GM12878 (cell line): ENCODE results near the gene STARD13. TPM values are rescaled to one million over a fixed set of nuclear protein-coding genes. Genes with fewer than 3 reads are reported as not detected.

Experiments
- ATAC-seq: fragments of 200-7000 bp; cut with Tn5 transposase; 3 replicates; pipeline ENCODE4 v1.9.1; 2020; ENCODE audit warnings: mild to moderate bottlenecking, moderate library complexity
- BruUV-seq: library from RNA; stranded (reverse); fragments of 400-500 nt; replicated peaks from 2 replicates; lab custom pipeline; 2021; lab: Mats Ljungman, UMichigan
- CTCF ChIA-PET: fragments of 300-600 bp; sonication (Branson Sonifier 250); formaldehyde crosslinking; extraction: SDS; loops from one replicate; lab custom pipeline; 2021; ENCODE audit warnings: inconsistent platforms; lab: Yijun Ruan, JAX
- POLR2A ChIA-PET: fragments of 350-600 bp; formaldehyde crosslinking; extraction: SDS; loops from one replicate; lab custom pipeline; 2021; ENCODE audit warnings: inconsistent platforms; lab: Charles Lee
- RAD21 ChIA-PET: fragments of 300-600 bp; sonication (Branson Sonifier 250); formaldehyde crosslinking; loops from one replicate; lab custom pipeline; 2023; ENCODE audit warnings: antibody characterized with exemption; ENCODE audit not compliant: unreplicated experiment; lab: Charles Lee
- SMC1A ChIA-PET: fragments of 300-600 bp; sonication (Branson Sonifier 250); formaldehyde crosslinking; loops from one replicate; lab custom pipeline; 2023; ENCODE audit not compliant: unreplicated experiment, uncharacterized antibody; lab: Charles Lee
- DNase-seq: peaks from one replicate; pipeline ENCODE4 v3.0.0-alpha.2; 2011; ENCODE audit warnings: low read depth, low spot score
- FAIRE-seq: peaks from 3 replicates; lab custom pipeline; 2011; peaks lifted over from hg19 to GRCh38; lab: Jason Lieb, UNC
- H2AFZ ChIP-seq: 2 replicates; pipeline ENCODE4 v1.6.0; 2011; ENCODE audit warnings: low read depth, low read length, control low read depth; ENCODE audit not compliant: control insufficient read depth
- H3K27ac ChIP-seq: 2 replicates; pipeline ENCODE4 v1.5.1; 2011; ENCODE audit warnings: control low read depth; ENCODE audit not compliant: control insufficient read depth, insufficient read depth
- H3K27me3 ChIP-seq, 2 experiments: replicated peaks in 1 of 2; 2 replicates each; pipeline versions ENCODE4 v1.6.0 to v1.6.1; 2011; ENCODE audit warnings: low read length in 1 of 2; ENCODE audit not compliant: control insufficient read depth in 2 of 2, insufficient read depth in 2 of 2
- H3K36me3 ChIP-seq, 2 experiments: 2 replicates each; pipeline ENCODE4 v1.5.1; 2011; ENCODE audit warnings: low read length in 1 of 2; ENCODE audit not compliant: control insufficient read depth in 2 of 2, insufficient read depth in 2 of 2
- H3K4me1 ChIP-seq: 2 replicates; pipeline ENCODE4 v1.6.1; 2011; ENCODE audit warnings: mild to moderate bottlenecking, low read length, moderate library complexity, mixed read lengths; ENCODE audit not compliant: control insufficient read depth, insufficient read depth
- H3K4me2 ChIP-seq: 2 replicates; pipeline ENCODE4 v1.6.0; 2011; ENCODE audit warnings: control low read depth; ENCODE audit not compliant: control insufficient read depth, insufficient read depth
- H3K4me3 ChIP-seq: fragments of 200-600 bp; sonication (generic); 2 replicates; pipeline ENCODE4 v1.5.1; 2016
- H3K79me2 ChIP-seq: 2 replicates; pipeline ENCODE4 v1.6.0; 2011; ENCODE audit warnings: low read length; ENCODE audit not compliant: control insufficient read depth, insufficient read depth
- H3K9ac ChIP-seq: 2 replicates; pipeline ENCODE4 v1.8.0; 2011; ENCODE audit warnings: low read length, control low read depth, mixed read lengths; ENCODE audit not compliant: control insufficient read depth, insufficient read depth
- H3K9me3 ChIP-seq: replicated peaks from 3 replicates; pipeline ENCODE4 v1.5.1; 2011; ENCODE audit warnings: mild to moderate bottlenecking, low read length; ENCODE audit not compliant: control insufficient read depth, insufficient read depth
- H4K20me1 ChIP-seq: 2 replicates; pipeline ENCODE4 v1.6.0; 2011; ENCODE audit not compliant: control insufficient read depth, insufficient read depth
- EP300 ChIP-seq, 2 experiments: fragments of 150-350 bp in 1 of 2; IDR thresholded peaks; 2 replicates each; pipeline ENCODE4 v1.6.1; 2011 to 2012; ENCODE audit warnings: low read depth in 2 of 2, low read length in 2 of 2, borderline replicate concordance in 1 of 2, improper control_type of control experiment in 1 of 2, inconsistent platforms in 1 of 2; ENCODE audit not compliant: control insufficient read depth in 1 of 2
- PAX5 ChIP-seq: IDR thresholded peaks from 2 replicates; pipeline ENCODE4 v1.6.1; 2011; ENCODE audit warnings: low read depth, low read length, borderline replicate concordance
- RAD51 ChIP-seq: fragments of 450-650 bp; IDR thresholded peaks from 2 replicates; pipeline ENCODE4 v1.6.1; 2016; ENCODE audit warnings: moderate library complexity, mild to moderate bottlenecking, inconsistent platforms
- STAT1 ChIP-seq: fragments of 450-650 bp; conservative IDR thresholded peaks from 2 replicates; pipeline ENCODE4 v1.6.1; 2014; ENCODE audit warnings: antibody characterized with exemption, mild to moderate bottlenecking
- STAT3 ChIP-seq: IDR thresholded peaks from 2 replicates; pipeline ENCODE4 v1.6.1; 2011; ENCODE audit warnings: low read depth, low read length, improper control_type of control experiment
- TARDBP ChIP-seq: IDR thresholded peaks from 2 replicates; pipeline ENCODE4 v1.6.1; 2016; ENCODE audit warnings: borderline replicate concordance
- ZBED1 ChIP-seq: IDR thresholded peaks from 2 replicates; pipeline ENCODE4 v1.6.1; 2016; ENCODE audit warnings: borderline replicate concordance
- WGBS: methylation state at CpG from one replicate; pipeline ENCODE4 v1.1.6; 2016; ENCODE audit warnings: low lambda C conversion rate; ENCODE audit not compliant: insufficient replicate concordance, insufficient coverage; ENCODE audit errors: missing lambda C conversion rate; 5-methylcytosine and 5-hydroxymethylcytosine counted together
- in situ Hi-C: fragments of 300-500 bp; cut with MboI; formaldehyde crosslinking; loops from 9 replicates; pipeline ENCODE4 v1.14.3; 2018; ENCODE audit warnings: mixed read lengths
- intact Hi-C: fragments of 100-400 bp; cut with micrococcal nuclease; formaldehyde crosslinking; loops from one replicate; pipeline ENCODE4 v1.14.2; 2022; ENCODE audit not compliant: unreplicated experiment
- polyA plus RNA-seq, 11 experiments: library from polyadenylated mRNA; depleted of rRNA in 4 of 11; unstranded in 6 of 11; stranded (reverse) in 5 of 11; fragments of >200 nt; fragmentation: Nextera tagmentation in 4 of 11; fragmentation: Illumina TruSeq in 1 of 11; extraction: Ambion mirVana in 4 of 11; extraction: Trizol in 1 of 11; gene quantifications; 1 replicate in 1 of 11; 2 replicates in 10 of 11; pipeline versions ENCODE4 v1.2.1 to v1.2.3, GENCODE V29; 2011 to 2016; ENCODE audit warnings: inconsistent platforms in 2 of 11, missing spikeins in 2 of 11, low read depth in 1 of 11
- total RNA-seq, 4 experiments: library from RNA; depleted of rRNA in 3 of 4; stranded (reverse); fragments of >200 nt in 3 of 4; fragmentation: Illumina TruSeq in 1 of 4; extraction: Trizol in 1 of 4; gene quantifications; 2 replicates each; pipeline versions ENCODE4 v1.2.1 to v1.2.3, GENCODE V29; 2013 to 2021

Gene STARD13
- total and polyA plus RNA-seq, 10 of the 15 experiments (the other 5 are each of a cell fraction or from before 2014, with no cell fraction given): 4.0 to 41.6 (median 10.1) TPM

DNA sequence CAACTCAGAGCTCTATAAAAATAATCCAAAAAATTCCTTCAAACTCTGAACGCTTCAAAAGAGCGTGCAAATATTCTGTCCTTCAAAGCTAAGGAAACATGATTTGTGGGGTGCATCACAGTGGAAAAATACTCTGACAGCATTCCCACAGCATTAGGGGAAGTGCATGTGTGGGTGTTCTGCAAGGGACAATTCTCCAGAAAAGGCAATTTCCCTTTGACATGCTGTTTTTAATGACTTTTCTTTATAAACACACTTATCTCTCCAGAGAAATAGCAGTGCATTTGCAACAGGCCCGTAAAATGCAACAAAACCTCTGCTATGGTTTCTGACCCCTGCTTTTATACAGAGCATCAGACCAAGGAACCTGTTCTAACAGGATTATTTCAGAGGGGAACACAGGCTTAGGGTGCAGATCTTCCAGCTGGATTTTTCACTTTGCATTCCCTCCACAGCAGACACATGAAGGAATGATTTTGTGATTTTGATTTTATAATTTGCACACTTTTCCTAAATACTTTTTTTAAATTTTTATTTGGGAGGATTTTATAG is 226.7 kb downstream of the STARD13 start:
- in situ Hi-C loops: no loop called here
- FAIRE-seq (no peak), DNase-seq (no peak), ATAC-seq (no peak)
- no peaks in the 10 kb centered on the region for H4K20me1 ChIP-seq
- no peak overlapping the region for H3K27ac ChIP-seq
- CTCF ChIA-PET: no interaction called here
- POLR2A ChIA-PET: no interaction called here
- BruUV-seq: no TSS peak
- H3K4me2 ChIP-seq: no peak overlapping the region
- no peaks in the 10 kb centered on the region for H3K27me3 ChIP-seq
- no peak overlapping the region for H3K4me3 ChIP-seq
- no peak overlapping the region for H3K9ac ChIP-seq
- no peaks in the 10 kb centered on the region for H3K36me3 ChIP-seq
- WGBS: 84% methylated on average over 3 of the region's 3 CpGs
- intact Hi-C loops: no loop called here
- no peaks in the 10 kb centered on the region for H3K79me2 ChIP-seq
- H3K4me1 ChIP-seq: no peaks in the 10 kb centered on the region; the same call in 1 of the 2 replicates
- SMC1A ChIA-PET: interaction anchor here (0.6 kb wide), 1 partner anchor 110 kb away, joined by 3 read pairs; no protein-coding TSS in a partner anchor
- H2AFZ ChIP-seq: no peak overlapping the region
- TF ChIP-seq STAT1 (no peak), EP300 (IDR thresholded peaks at IDR 0.05; ENCODE audit: borderline replicate concordance in 1 of 2, control insufficient read depth in 1 of 2, low read depth in 2 of 2, low read length in 2 of 2) (no peak), STAT3 (no peak), PAX5 (no peak), RAD51 (no peak), ZBED1 (no peak), TARDBP (no peak)
- no peaks in the 10 kb centered on the region; the same call in 2 of the 3 replicates for H3K9me3 ChIP-seq
- RAD21 ChIA-PET: no interaction called here
